Sigmoid colon (tissue), 7 donors: ENCODE results near the gene THEMIS2. TPM values are rescaled to one million over a fixed set of nuclear protein-coding genes. Genes with fewer than 3 reads are reported as not detected.
"Not testable (repeated sequence)": the region's sequence is repeated elsewhere in the genome, so short reads cannot be mapped to it uniquely, and the experiment has no call there.

Experiments
- DNase-seq: peaks from one replicate; pipeline ENCODE4 v3.0.0-alpha.2; 2019
- H3K27ac ChIP-seq, 4 donors: fragments of 200-600 bp; sonication (generic); one replicate each; pipeline ENCODE4 v1.5.1; 2016 to 2019; ENCODE audit warnings: mild to moderate bottlenecking in 1 of 4
- H3K27me3 ChIP-seq, 3 donors: fragments of 200-600 bp; sonication (generic); one replicate each; pipeline ENCODE4 v1.5.1; 2019; ENCODE audit warnings: mild to moderate bottlenecking in 1 of 3
- H3K36me3 ChIP-seq, 4 donors: fragments of 200-600 bp; sonication (generic); one replicate each; pipeline ENCODE4 v1.5.1; 2016 to 2019
- H3K4me1 ChIP-seq, 4 donors: fragments of 200-600 bp; sonication (generic); one replicate each; pipeline ENCODE4 v1.5.1; 2017 to 2019
- H3K4me3 ChIP-seq, 4 donors: fragments of 200-600 bp; sonication (generic); one replicate each; pipeline ENCODE4 v1.5.1; 2017 to 2019; ENCODE audit warnings: mild to moderate bottlenecking in 2 of 4, moderate library complexity in 1 of 4
- H3K9me3 ChIP-seq, 4 donors: fragments of 200-600 bp in 3 of 4; sonication (generic) in 3 of 4; one replicate each; pipeline versions ENCODE4 v1.5.1 to v1.6.1; 2013 to 2019
- CTCF ChIP-seq, 4 experiments: fragments of 450-650 bp in 3 of 4; fragments of 200-600 bp in 1 of 4; IDR thresholded peaks; one replicate each; pipeline ENCODE4 v1.5.1; 2016 to 2019; ENCODE audit warnings: antibody characterized with exemption in 4 of 4, mild to moderate bottlenecking in 3 of 4, moderate library complexity in 2 of 4
- EP300 ChIP-seq, 4 donors: sonication (generic); formaldehyde crosslinking; IDR thresholded peaks; one replicate each; pipeline ENCODE4 v1.6.1; 2017; ENCODE audit warnings: antibody characterized with exemption in 4 of 4
- POLR2A ChIP-seq, 2 donors: fragments of 450-650 bp; IDR thresholded peaks; one replicate each; pipeline ENCODE4 v1.6.1; 2016; ENCODE audit warnings: antibody characterized with exemption in 2 of 2, mild to moderate bottlenecking in 2 of 2, moderate library complexity in 2 of 2
- POLR2AphosphoS5 ChIP-seq, 4 donors: sonication (generic); formaldehyde crosslinking; IDR thresholded peaks; one replicate each; pipeline ENCODE4 v1.6.1; 2017; ENCODE audit warnings: antibody characterized with exemption in 4 of 4
- WGBS, 2 donors: extraction: QIAGEN DNeasy Blood & Tissue Kit; methylation state at CpG; one replicate each; pipeline ENCODE4 v1.1.7; 2013; 5-methylcytosine and 5-hydroxymethylcytosine counted together
- intact Hi-C: fragments of 100-400 bp; cut with DNase I; formaldehyde crosslinking; loops from one replicate; pipeline ENCODE4 v1.15.1; 2023
- polyA plus RNA-seq, 3 donors: library from polyadenylated mRNA; stranded (reverse); fragments of 200-250 nt; gene quantifications; one replicate each; pipeline ENCODE4 v1.2.3, GENCODE V29; 2013
- total RNA-seq, 4 donors: library from RNA; depleted of rRNA; stranded (reverse); fragments of >200 nt; gene quantifications; one replicate each; pipeline ENCODE4 v1.1.0, GENCODE V29; 2016
- donor health status: healthy with polysubstance abuse.
- donor health status: Bipolar disorder and iron deficiency.
- donor health status: healthy.

Gene THEMIS2
- total and polyA plus RNA-seq, 7 donors = 9.0 to 32.2 (median 14.8) TPM

- Histone ChIP-seq H3K36me3 (no peaks in the 10 kb centered on the region), H3K9me3 (no peaks in the 10 kb centered on the region), H3K27ac (peak overlapping the region; percentile 27 to 64 (median 50)), H3K4me3 (no peak overlapping the region), H3K27me3 (no peaks in the 10 kb centered on the region), H3K4me1 (no peaks in the 10 kb centered on the region)
- TF ChIP-seq EP300 (IDR thresholded peaks at IDR 0.05) = no peak
- TF ChIP-seq POLR2AphosphoS5 (IDR thresholded peaks at IDR 0.05) = no peak
- no peak for TF ChIP-seq CTCF (IDR thresholded peaks at IDR 0.05)
- no peak for TF ChIP-seq POLR2A (IDR thresholded peaks at IDR 0.05)
- DNase-seq = no peak
- intact Hi-C loops = no loop called here
- WGBS, 2 donors = 72 to 75% methylated on average over 8 of the region's 8 CpGs
These were observed 8.0 kb upstream of the THEMIS2 start for GRCh38 chr1:27864264-27864895.

- H3K36me3 ChIP-seq = no peaks in the 10 kb centered on the region
- no peaks in the 10 kb centered on the region for H3K4me1 ChIP-seq
- no peak for DNase-seq
- H3K9me3 ChIP-seq = no peaks in the 10 kb centered on the region
- no peaks in the 10 kb centered on the region for H3K27me3 ChIP-seq
- intact Hi-C loops = no loop called here
- WGBS, 2 donors = 90 to 92% methylated on average over 10 of the region's 10 CpGs
- TF ChIP-seq EP300 (IDR thresholded peaks at IDR 0.05) = no peak
- H3K27ac ChIP-seq = no peak overlapping the region
- H3K4me3 ChIP-seq = no peak overlapping the region
These were observed 6.5 kb upstream of the THEMIS2 start for GRCh38 chr1:27865821-27866220.

GRCh38 chr1:27868556-27868931 lies 3.8 kb upstream of the THEMIS2 start:
- intact Hi-C loops = no loop called here
- no peaks in the 10 kb centered on the region for H3K27me3 ChIP-seq
- 90 to 91% methylated on average over 11 of the region's 11 CpGs for WGBS, 2 donors
- TF ChIP-seq EP300 (IDR thresholded peaks at IDR 0.05) (no peak), CTCF (IDR thresholded peaks at IDR 0.05) (no peak), POLR2AphosphoS5 (IDR thresholded peaks at IDR 0.05) (no peak), POLR2A (IDR thresholded peaks at IDR 0.05) (no peak)
- H3K4me1 ChIP-seq = peaks cover 0 to 14% (median 10%) of the 10 kb centered on the region in 4 donors
- no peak overlapping the region for H3K4me3 ChIP-seq
- no peaks in the 10 kb centered on the region for H3K9me3 ChIP-seq
- DNase-seq = peak; percentile 46
- no peaks in the 10 kb centered on the region for H3K36me3 ChIP-seq
- no peak overlapping the region for H3K27ac ChIP-seq

GRCh38 chr1:27868932-27869718 lies 3.2 kb upstream of the THEMIS2 start:
- H3K4me3 ChIP-seq = no peak overlapping the region
- no peaks in the 10 kb centered on the region for H3K36me3 ChIP-seq
- peaks cover 0 to 14% (median 10%) of the 10 kb centered on the region in 4 donors for H3K4me1 ChIP-seq
- no peaks in the 10 kb centered on the region for H3K9me3 ChIP-seq
- H3K27me3 ChIP-seq = no peaks in the 10 kb centered on the region
- intact Hi-C loops = no loop called here
- peak overlapping the region in 2 of 4 donors; percentile 14 to 25 for H3K27ac ChIP-seq
- TF ChIP-seq EP300 (IDR thresholded peaks at IDR 0.05) (no peak), POLR2A (IDR thresholded peaks at IDR 0.05) (no peak), POLR2AphosphoS5 (IDR thresholded peaks at IDR 0.05) (no peak)
- DNase-seq = peak; percentile 59
- WGBS, 2 donors = 40 to 52% methylated on average over 16 of the region's 16 CpGs

- 84 to 91% methylated on average over 1 of the region's 1 CpG for whole genome bisulfite sequencing, 2 donors
- intact Hi-C loops = no loop called here
- Histone ChIP-seq H3K4me3 (no peak overlapping the region), H3K4me1 (peaks cover 0 to 14% (median 10%) of the 10 kb centered on the region in 4 donors), H3K36me3 (no peaks in the 10 kb centered on the region), H3K27ac (peak overlapping the region in 1 of 4 donors; percentile 25), H3K9me3 (no peaks in the 10 kb centered on the region), H3K27me3 (no peaks in the 10 kb centered on the region)
- TF ChIP-seq POLR2AphosphoS5 (IDR thresholded peaks at IDR 0.05) (no peak), POLR2A (IDR thresholded peaks at IDR 0.05) (no peak), CTCF (IDR thresholded peaks at IDR 0.05) (no peak), EP300 (IDR thresholded peaks at IDR 0.05) (no peak)
- DNase-seq = peak; percentile 24
These were observed 2.6 kb upstream of the THEMIS2 start for GRCh38 chr1:27869719-27870085.

GRCh38 chr1:27871076-27871475 lies 1.3 kb upstream of the THEMIS2 start:
- H3K9me3 ChIP-seq, intact Hi-C loops, H3K27ac ChIP-seq, H3K27me3 ChIP-seq, H3K36me3 ChIP-seq, H3K4me3 ChIP-seq: not testable (repeated sequence)
- DNase-seq = peak; percentile 38
- H3K4me1 ChIP-seq = peaks cover 0 to 20% (median 12%) of the 10 kb centered on the region in 4 donors
- WGBS, 2 donors = 85 to 93% methylated on average over 7 of the region's 7 CpGs
